MM.1S (cell line): ENCODE data around the gene STARD3.

ENCODE experiments used
- DNase-seq: peaks from one replicate; pipeline ENCODE4 v3.0.0-alpha.2; 2015
- H2AFZ ChIP-seq: fragments of 300-600 bp; sonication (generic); 2 replicates; pipeline ENCODE4 v1.6.0; 2016; ENCODE audit warnings: antibody characterized with exemption, low read length
- H3F3A ChIP-seq: fragments of 300-600 bp; sonication (generic); 2 replicates; pipeline ENCODE4 v1.6.1; 2016; ENCODE audit warnings: mild to moderate bottlenecking, antibody characterized with exemption, low read length, moderate library complexity, mixed read lengths; ENCODE audit not compliant: insufficient read depth
- H3K27ac ChIP-seq: fragments of 300-600 bp; sonication (generic); 2 replicates; pipeline ENCODE4 v1.5.1; 2016; ENCODE audit warnings: mild to moderate bottlenecking, low read length
- H3K27me3 ChIP-seq: fragments of 300-600 bp; sonication (generic); replicated peaks from 2 replicates; pipeline ENCODE4 v1.6.0; 2016; ENCODE audit warnings: low read length; ENCODE audit not compliant: insufficient read depth
- H3K36me3 ChIP-seq: fragments of 300-600 bp; sonication (generic); replicated peaks from 2 replicates; pipeline ENCODE4 v1.6.1; 2016; ENCODE audit warnings: mild to moderate bottlenecking, low read length, mixed read lengths; ENCODE audit not compliant: insufficient read depth
- H3K4me1 ChIP-seq: fragments of 300-600 bp; sonication (generic); 2 replicates; pipeline ENCODE4 v1.6.1; 2016; ENCODE audit warnings: low read length, mixed read lengths
- H3K4me2 ChIP-seq: fragments of 300-600 bp; sonication (generic); 2 replicates; pipeline ENCODE4 v1.6.0; 2016; ENCODE audit warnings: low read depth, low read length
- H3K4me3 ChIP-seq: fragments of 300-600 bp; sonication (generic); 2 replicates; pipeline ENCODE4 v1.5.1; 2016; ENCODE audit warnings: low read length, mixed read lengths
- H3K79me2 ChIP-seq: fragments of 300-600 bp; sonication (generic); 2 replicates; pipeline ENCODE4 v1.6.1; 2016; ENCODE audit warnings: mixed run types, low read length, mixed read lengths
- H3K9ac ChIP-seq: fragments of 300-600 bp; sonication (generic); 2 replicates; pipeline ENCODE4 v1.6.1; 2016; ENCODE audit warnings: low read length, mixed read lengths
- H3K9me2 ChIP-seq: fragments of 300-600 bp; sonication (generic); replicated peaks from 2 replicates; pipeline ENCODE4 v1.6.1; 2016; ENCODE audit warnings: mild to moderate bottlenecking, low read length, mixed read lengths; ENCODE audit not compliant: insufficient read depth
- H3K9me3 ChIP-seq: fragments of 300-600 bp; sonication (generic); replicated peaks from 2 replicates; pipeline ENCODE4 v1.6.1; 2016; ENCODE audit warnings: mild to moderate bottlenecking, low read length, mixed read lengths; ENCODE audit not compliant: insufficient read depth
- H4K20me1 ChIP-seq: fragments of 300-600 bp; sonication (generic); 2 replicates; pipeline ENCODE4 v1.6.1; 2016; ENCODE audit warnings: mild to moderate bottlenecking, low read length, moderate library complexity, mixed read lengths; ENCODE audit not compliant: insufficient read depth
- CTCF ChIP-seq: fragments of 300-600 bp; sonication (generic); IDR thresholded peaks from 2 replicates; pipeline ENCODE4 v1.5.1; 2016; ENCODE audit warnings: antibody characterized with exemption, low read length, mixed read lengths
- EZH2 ChIP-seq: fragments of 300-600 bp; sonication (generic); optimal IDR thresholded peaks from 2 replicates; pipeline ENCODE3; 2017; ENCODE audit warnings: low read depth, mild to moderate bottlenecking, antibody characterized with exemption, low read length, mixed read lengths
- EZH2phosphoT487 ChIP-seq: fragments of 300-600 bp; sonication (generic); IDR thresholded peaks from 2 replicates; pipeline ENCODE4 v1.6.1; 2018; ENCODE audit warnings: antibody characterized with exemption, low read length

STARD3 gene

GRCh38 chr17:39593371-39593770 lies 43.6 kb upstream of the STARD3 start:
- no peak overlapping the region for H2AFZ ChIP-seq
- H3K4me2 ChIP-seq, result no peak overlapping the region
- no peak overlapping the region for H3K27ac ChIP-seq
- no peaks in the 10 kb centered on the region for H3K9me3 ChIP-seq
- no peak overlapping the region for H3K9ac ChIP-seq
- no peaks in the 10 kb centered on the region for H3F3A ChIP-seq
- no peaks in the 10 kb centered on the region for H3K4me1 ChIP-seq
- H3K9me2 ChIP-seq, result no peaks in the 10 kb centered on the region
- peaks cover 37% of the 10 kb centered on the region for H3K27me3 ChIP-seq
- no peak for DNase-seq
- TF ChIP-seq EZH2 (no peak), CTCF (no peak), EZH2phosphoT487 (no peak)
- H4K20me1 ChIP-seq, result no peaks in the 10 kb centered on the region
- H3K4me3 ChIP-seq, result no peak overlapping the region
- no peaks in the 10 kb centered on the region for H3K36me3 ChIP-seq
- no peaks in the 10 kb centered on the region for H3K79me2 ChIP-seq

DNA sequence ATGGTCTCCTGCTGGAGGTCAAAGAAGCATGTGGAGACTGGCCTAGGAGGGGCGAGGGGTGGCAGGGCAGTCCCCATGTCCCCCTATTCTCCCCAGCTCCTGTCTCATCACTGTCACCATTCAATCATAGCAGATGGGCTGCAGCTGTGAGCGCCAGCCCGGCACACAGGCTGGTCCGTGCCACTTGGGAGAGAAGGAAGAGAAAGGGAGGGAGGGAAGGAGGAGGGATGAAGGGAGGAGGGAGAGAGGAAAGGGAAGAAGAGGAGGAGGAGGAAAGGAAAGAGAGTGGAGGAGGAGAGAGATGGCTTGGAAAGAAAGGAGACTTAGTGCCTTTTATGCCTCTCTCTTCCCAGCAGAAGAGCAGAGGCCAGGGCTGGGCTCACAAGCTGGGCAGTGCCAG lies 41.6 kb upstream of the STARD3 start:
- Histone ChIP-seq H3K4me1 (no peaks in the 10 kb centered on the region), H3K4me2 (no peak overlapping the region), H3K36me3 (no peaks in the 10 kb centered on the region), H3K9ac (no peak overlapping the region), H3K27me3 (peaks cover 56% of the 10 kb centered on the region), H3K27ac (no peak overlapping the region), H3K9me3 (no peaks in the 10 kb centered on the region), H3K79me2 (no peaks in the 10 kb centered on the region), H3K9me2 (no peaks in the 10 kb centered on the region), H3K4me3 (no peak overlapping the region), H3F3A (no peaks in the 10 kb centered on the region), H2AFZ (no peak overlapping the region), H4K20me1 (no peaks in the 10 kb centered on the region)
- no peak for TF ChIP-seq EZH2phosphoT487
- TF ChIP-seq EZH2, result no peak
- TF ChIP-seq CTCF, result no peak
- DNase-seq, result no peak

- Histone ChIP-seq H3K4me3 (no peak overlapping the region), H4K20me1 (no peaks in the 10 kb centered on the region), H3K79me2 (no peaks in the 10 kb centered on the region), H3K9ac (no peak overlapping the region), H3K27ac (no peak overlapping the region), H3K36me3 (no peaks in the 10 kb centered on the region), H3K9me2 (no peaks in the 10 kb centered on the region), H2AFZ (no peak overlapping the region), H3K4me1 (no peaks in the 10 kb centered on the region), H3K27me3 (peaks cover 63% of the 10 kb centered on the region), H3K9me3 (no peaks in the 10 kb centered on the region), H3K4me2 (no peak overlapping the region), H3F3A (no peaks in the 10 kb centered on the region)
- TF ChIP-seq EZH2 (no peak), CTCF (no peak), EZH2phosphoT487 (no peak)
- no peak for DNase-seq
Observed at GRCh38 chr17:39595928-39596510, 40.9 kb upstream of the STARD3 start.
